ENCODE results near the gene RTN4RL2.

The RTN4RL2 gene

DNA sequence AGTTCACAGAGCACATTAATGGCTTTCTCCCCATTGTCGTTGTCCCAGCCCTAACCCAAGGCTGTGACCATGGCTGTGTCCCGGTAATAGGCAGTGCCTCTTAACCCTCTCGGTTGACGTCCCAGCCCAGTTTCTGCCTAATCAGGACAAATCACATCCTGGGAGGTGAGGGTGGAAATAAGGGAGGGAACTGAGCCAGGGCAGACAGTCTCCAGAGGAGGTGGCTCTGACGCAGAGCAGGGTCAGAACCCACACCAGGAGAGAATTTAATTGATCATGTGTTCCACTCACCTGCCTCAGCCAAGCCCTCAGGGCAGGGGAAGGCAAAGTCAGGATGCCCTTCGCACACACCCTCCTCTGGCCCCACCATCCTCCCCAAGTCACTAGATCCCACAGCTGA is 38.2 kb downstream of the RTN4RL2 start:
- no peak overlapping the region for H3K4me3 ChIP-seq (ENCODE audit: control insufficient read depth in 1 of 7, extremely low read depth in 1 of 7, insufficient read depth in 4 of 7, low read depth in 2 of 7, low read length in 6 of 7)
- POLR2A ChIA-PET = interaction anchor here (1.6 kb wide), 1 partner anchor 15 kb away, joined by 3 read pairs; no protein-coding TSS in a partner anchor
- CTCF ChIA-PET = interaction anchor here (3.0 to 18.0 kb wide), 4 partner anchors 9 to 143 kb away, joined by 11 to 410 read pairs (median 124); partner anchors contain the start of genes SLC43A1 and TIMM10
- DNase-seq = no peak
- no peak overlapping the region for H3K27ac ChIP-seq (ENCODE audit: insufficient read depth in 1 of 2, low read depth in 1 of 2, low read length in 2 of 2, poor library complexity in 1 of 2, severe bottlenecking in 2 of 2)
- no peaks in the 10 kb centered on the region for H3K9me3 ChIP-seq (ENCODE audit: control extremely low read depth in 1 of 5, control insufficient read depth in 4 of 5, insufficient read depth in 2 of 5, low read depth in 1 of 5, low read length in 4 of 5)
- WGBS (ENCODE audit: insufficient coverage) = 93% methylated on average over 5 of the region's 6 CpGs
- H3K36me3 ChIP-seq (ENCODE audit: control insufficient read depth in 4 of 4, insufficient read depth in 4 of 4, low read length in 3 of 4) = peaks cover 10 to 71% (median 52%) of the 10 kb centered on the region in 4 experiments
- H3K27me3 ChIP-seq (replicated peaks in 2 of 5; ENCODE audit: control insufficient read depth in 4 of 5, insufficient read depth in 5 of 5, low read length in 4 of 5) = no peaks in the 10 kb centered on the region
- H3K4me1 ChIP-seq (ENCODE audit: control extremely low read depth in 1 of 4, control insufficient read depth in 4 of 4, insufficient read depth in 4 of 4, low read length in 3 of 4) = peaks cover 0 to 11% (median 5%) of the 10 kb centered on the region in 4 experiments

DNA sequence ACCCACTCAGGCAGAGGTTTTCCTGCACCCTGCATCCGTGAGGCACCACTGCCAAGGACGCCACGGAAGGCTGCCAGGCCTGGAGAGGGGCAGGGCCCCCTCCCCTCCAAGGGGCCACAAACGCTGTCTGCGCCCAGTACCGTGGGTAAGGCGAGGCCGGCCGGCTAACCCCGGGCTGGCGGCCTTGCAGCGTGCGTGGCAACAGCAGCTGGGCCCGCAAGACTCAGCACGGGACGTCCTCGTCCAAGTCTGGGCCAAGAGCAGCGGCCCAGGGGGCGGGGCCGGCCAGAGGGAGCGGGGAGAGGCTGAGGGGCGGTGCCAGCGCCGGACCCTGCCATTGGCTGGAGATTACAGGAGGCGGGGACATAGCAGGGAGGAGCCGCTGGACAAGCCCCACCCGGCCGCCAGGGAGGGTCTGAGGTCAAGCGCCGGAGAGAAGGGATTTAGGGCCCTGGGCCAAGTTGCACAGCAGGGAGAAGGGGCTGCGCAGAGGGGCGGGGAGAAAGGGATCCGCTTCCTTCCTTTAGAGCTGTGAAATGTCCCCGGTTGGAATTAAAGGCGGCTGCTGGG is 39.2 kb downstream of the RTN4RL2 start:
- peak overlapping the region in 4 of 7 experiments; percentile 29 to 58 (median 54) for H3K4me3 ChIP-seq (ENCODE audit: control insufficient read depth in 1 of 7, extremely low read depth in 1 of 7, insufficient read depth in 4 of 7, low read depth in 2 of 7, low read length in 6 of 7)
- ChIA-PET CTCF (interaction anchor here (1.0 to 18.0 kb wide), 4 partner anchors 15 to 41 kb away, joined by 3 to 410 read pairs (median 14); partner anchors contain the start of genes SLC43A1 and TIMM10), POLR2A (no interaction called here)
- no peaks in the 10 kb centered on the region for H3K9me3 ChIP-seq (ENCODE audit: control extremely low read depth in 1 of 5, control insufficient read depth in 4 of 5, insufficient read depth in 2 of 5, low read depth in 1 of 5, low read length in 4 of 5)
- H3K27me3 ChIP-seq (replicated peaks in 2 of 5; ENCODE audit: control insufficient read depth in 4 of 5, insufficient read depth in 5 of 5, low read length in 4 of 5) = no peaks in the 10 kb centered on the region
- no peak overlapping the region for H3K27ac ChIP-seq (ENCODE audit: insufficient read depth in 1 of 2, low read depth in 1 of 2, low read length in 2 of 2, poor library complexity in 1 of 2, severe bottlenecking in 2 of 2)
- peaks cover 0 to 11% (median 5%) of the 10 kb centered on the region in 4 experiments for H3K4me1 ChIP-seq (ENCODE audit: control extremely low read depth in 1 of 4, control insufficient read depth in 4 of 4, insufficient read depth in 4 of 4, low read length in 3 of 4)
- WGBS (ENCODE audit: insufficient coverage) = 36% methylated on average over 27 of the region's 35 CpGs
- peaks cover 10 to 66% (median 47%) of the 10 kb centered on the region in 4 experiments for H3K36me3 ChIP-seq (ENCODE audit: control insufficient read depth in 4 of 4, insufficient read depth in 4 of 4, low read length in 3 of 4)
- DNase-seq = peak; percentile 64 to 72 (median 68)

DNA sequence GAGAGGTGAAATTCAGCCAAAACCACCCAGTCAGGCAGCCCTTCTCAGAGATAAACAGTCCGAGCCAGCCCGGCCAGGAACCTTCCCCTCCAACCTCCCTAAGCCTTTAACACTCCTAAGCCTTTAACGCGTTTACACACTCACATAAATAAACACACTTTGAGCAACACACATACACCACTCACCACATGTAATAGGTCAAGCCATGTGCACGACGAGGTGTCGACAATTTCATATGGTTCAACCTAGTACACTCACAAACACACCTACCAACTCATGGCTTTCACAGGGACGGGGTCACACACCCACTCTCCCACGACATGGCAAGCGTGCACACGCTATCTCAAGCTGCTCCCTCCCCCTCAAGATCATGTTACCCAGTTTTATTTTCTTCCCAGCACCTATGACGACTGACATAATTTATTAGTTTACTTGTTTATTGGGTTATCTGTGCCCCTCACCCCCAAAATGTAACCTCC is 39.7 kb downstream of the RTN4RL2 start:
- Histone ChIP-seq H3K4me1 (ENCODE audit: control extremely low read depth in 1 of 4, control insufficient read depth in 4 of 4, insufficient read depth in 4 of 4, low read length in 3 of 4) (peaks cover 0 to 11% (median 5%) of the 10 kb centered on the region in 4 experiments), H3K4me3 (ENCODE audit: control insufficient read depth in 1 of 7, extremely low read depth in 1 of 7, insufficient read depth in 4 of 7, low read depth in 2 of 7, low read length in 6 of 7) (peak overlapping the region in 3 of 7 experiments; percentile 34 to 58 (median 54)), H3K36me3 (ENCODE audit: control insufficient read depth in 4 of 4, insufficient read depth in 4 of 4, low read length in 3 of 4) (peaks cover 7 to 70% (median 51%) of the 10 kb centered on the region in 4 experiments), H3K27ac (ENCODE audit: insufficient read depth in 1 of 2, low read depth in 1 of 2, low read length in 2 of 2, poor library complexity in 1 of 2, severe bottlenecking in 2 of 2) (no peak overlapping the region), H3K27me3 (replicated peaks in 2 of 5; ENCODE audit: control insufficient read depth in 4 of 5, insufficient read depth in 5 of 5, low read length in 4 of 5) (no peaks in the 10 kb centered on the region), H3K9me3 (ENCODE audit: control extremely low read depth in 1 of 5, control insufficient read depth in 4 of 5, insufficient read depth in 2 of 5, low read depth in 1 of 5, low read length in 4 of 5) (no peaks in the 10 kb centered on the region)
- DNase-seq = no peak
- CTCF ChIA-PET = interaction anchor here (1.0 to 18.0 kb wide), 6 partner anchors 9 to 42 kb away, joined by 3 to 410 read pairs (median 9); partner anchors contain the start of genes SLC43A1 and TIMM10
- POLR2A ChIA-PET = interaction anchor here (0.8 kb wide), 1 partner anchor 244 kb away, joined by 4 read pairs; no protein-coding TSS in a partner anchor
- WGBS (ENCODE audit: insufficient coverage) = 95% methylated on average over 5 of the region's 12 CpGs

DNA sequence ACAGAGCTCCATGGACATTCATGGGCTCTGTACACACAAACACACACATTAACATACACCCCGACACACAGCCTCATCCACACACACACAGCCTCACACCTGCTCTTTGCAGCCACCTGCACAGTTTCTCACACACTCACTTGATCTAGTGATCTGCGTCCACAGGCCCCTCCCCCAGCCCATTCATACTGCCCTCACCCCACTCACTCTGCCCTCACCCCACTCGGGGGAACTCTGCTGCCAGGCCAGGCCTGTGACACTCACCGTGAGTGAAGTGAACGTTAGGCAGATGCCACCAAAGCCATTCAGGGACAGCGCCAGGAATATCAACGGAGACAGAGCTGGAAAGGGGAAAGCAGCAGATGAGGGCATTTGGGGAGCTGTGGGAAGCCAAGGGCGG is 40.2 kb downstream of the RTN4RL2 start:
- Histone ChIP-seq H3K27me3 (replicated peaks in 2 of 5; ENCODE audit: control insufficient read depth in 4 of 5, insufficient read depth in 5 of 5, low read length in 4 of 5) (no peaks in the 10 kb centered on the region), H3K36me3 (ENCODE audit: control insufficient read depth in 4 of 4, insufficient read depth in 4 of 4, low read length in 3 of 4) (peaks cover 7 to 72% (median 49%) of the 10 kb centered on the region in 4 experiments), H3K27ac (ENCODE audit: insufficient read depth in 1 of 2, low read depth in 1 of 2, low read length in 2 of 2, poor library complexity in 1 of 2, severe bottlenecking in 2 of 2) (no peak overlapping the region), H3K9me3 (ENCODE audit: control extremely low read depth in 1 of 5, control insufficient read depth in 4 of 5, insufficient read depth in 2 of 5, low read depth in 1 of 5, low read length in 4 of 5) (no peaks in the 10 kb centered on the region), H3K4me3 (ENCODE audit: control insufficient read depth in 1 of 7, extremely low read depth in 1 of 7, insufficient read depth in 4 of 7, low read depth in 2 of 7, low read length in 6 of 7) (no peak overlapping the region), H3K4me1 (ENCODE audit: control extremely low read depth in 1 of 4, control insufficient read depth in 4 of 4, insufficient read depth in 4 of 4, low read length in 3 of 4) (peaks cover 0 to 11% (median 5%) of the 10 kb centered on the region in 4 experiments)
- POLR2A ChIA-PET = interaction anchor here (0.8 kb wide), 1 partner anchor 244 kb away, joined by 4 read pairs; no protein-coding TSS in a partner anchor
- 100% methylated on average over 6 of the region's 8 CpGs for WGBS (ENCODE audit: insufficient coverage)
- DNase-seq = no peak
- CTCF ChIA-PET = interaction anchor here (1.3 to 18.0 kb wide), 6 partner anchors 9 to 141 kb away, joined by 4 to 410 read pairs (median 14); partner anchors contain the start of genes SLC43A1 and TIMM10

DNA sequence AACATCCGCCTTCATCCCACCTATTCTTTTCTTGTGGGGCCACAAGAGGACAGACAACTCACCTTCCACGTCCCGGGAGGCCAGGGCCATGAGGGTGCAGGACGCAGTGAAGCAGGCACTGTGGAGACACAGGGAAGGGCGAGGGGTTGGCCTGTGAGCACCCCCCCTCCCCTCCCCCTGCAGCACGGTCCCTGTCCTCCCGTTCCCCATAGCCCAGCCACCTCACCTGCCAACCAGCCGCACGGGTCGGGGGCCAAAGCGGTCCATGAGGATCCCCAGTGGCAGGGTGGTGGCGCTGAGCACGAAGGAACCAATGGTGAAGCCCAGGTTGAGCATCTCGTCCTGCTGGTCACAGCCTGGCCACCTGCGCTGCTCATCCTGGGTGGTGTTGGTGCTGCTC is 40.6 kb downstream of the RTN4RL2 start:
- 97% methylated on average over 11 of the region's 15 CpGs for WGBS (ENCODE audit: insufficient coverage)
- Histone ChIP-seq H3K27me3 (replicated peaks in 2 of 5; ENCODE audit: control insufficient read depth in 4 of 5, insufficient read depth in 5 of 5, low read length in 4 of 5) (no peaks in the 10 kb centered on the region), H3K4me3 (ENCODE audit: control insufficient read depth in 1 of 7, extremely low read depth in 1 of 7, insufficient read depth in 4 of 7, low read depth in 2 of 7, low read length in 6 of 7) (no peak overlapping the region), H3K9me3 (ENCODE audit: control extremely low read depth in 1 of 5, control insufficient read depth in 4 of 5, insufficient read depth in 2 of 5, low read depth in 1 of 5, low read length in 4 of 5) (no peaks in the 10 kb centered on the region), H3K4me1 (ENCODE audit: control extremely low read depth in 1 of 4, control insufficient read depth in 4 of 4, insufficient read depth in 4 of 4, low read length in 3 of 4) (peaks cover 0 to 11% (median 5%) of the 10 kb centered on the region in 4 experiments), H3K36me3 (ENCODE audit: control insufficient read depth in 4 of 4, insufficient read depth in 4 of 4, low read length in 3 of 4) (peaks cover 11 to 72% (median 46%) of the 10 kb centered on the region in 4 experiments), H3K27ac (ENCODE audit: insufficient read depth in 1 of 2, low read depth in 1 of 2, low read length in 2 of 2, poor library complexity in 1 of 2, severe bottlenecking in 2 of 2) (no peak overlapping the region)
- CTCF ChIA-PET = interaction anchor here (1.3 to 18.0 kb wide), 7 partner anchors 7 to 140 kb away, joined by 4 to 410 read pairs (median 14); partner anchors contain the start of genes SLC43A1 and TIMM10
- POLR2A ChIA-PET = no interaction called here
- no peak for DNase-seq

DNA sequence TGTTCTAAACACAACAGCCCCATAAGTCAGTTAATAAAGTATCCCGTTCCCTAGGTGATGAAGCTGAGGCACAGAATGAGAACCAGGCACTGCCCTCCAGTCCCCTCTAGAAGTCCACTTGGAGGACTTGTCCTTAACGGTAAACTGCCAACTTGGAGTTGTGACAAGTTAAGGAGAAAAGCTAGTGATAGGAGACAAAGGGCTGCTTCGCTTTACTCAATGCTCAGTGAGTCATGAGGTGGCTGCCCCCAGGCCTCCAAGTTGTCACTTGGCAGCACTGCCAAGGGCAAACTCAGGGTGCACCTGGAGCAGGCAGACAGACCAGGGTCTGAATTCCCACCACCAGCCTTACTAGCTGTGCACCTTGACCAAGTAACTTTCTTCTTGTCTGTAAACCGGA is 41.6 kb downstream of the RTN4RL2 start:
- DNase-seq = no peak
- Histone ChIP-seq H3K27me3 (replicated peaks in 2 of 5; ENCODE audit: control insufficient read depth in 4 of 5, insufficient read depth in 5 of 5, low read length in 4 of 5) (no peaks in the 10 kb centered on the region), H3K36me3 (ENCODE audit: control insufficient read depth in 4 of 4, insufficient read depth in 4 of 4, low read length in 3 of 4) (peaks cover 7 to 69% (median 38%) of the 10 kb centered on the region in 4 experiments), H3K4me1 (ENCODE audit: control extremely low read depth in 1 of 4, control insufficient read depth in 4 of 4, insufficient read depth in 4 of 4, low read length in 3 of 4) (peaks cover 0 to 11% (median 5%) of the 10 kb centered on the region in 4 experiments), H3K4me3 (ENCODE audit: control insufficient read depth in 1 of 7, extremely low read depth in 1 of 7, insufficient read depth in 4 of 7, low read depth in 2 of 7, low read length in 6 of 7) (no peak overlapping the region), H3K9me3 (ENCODE audit: control extremely low read depth in 1 of 5, control insufficient read depth in 4 of 5, insufficient read depth in 2 of 5, low read depth in 1 of 5, low read length in 4 of 5) (no peaks in the 10 kb centered on the region), H3K27ac (ENCODE audit: insufficient read depth in 1 of 2, low read depth in 1 of 2, low read length in 2 of 2, poor library complexity in 1 of 2, severe bottlenecking in 2 of 2) (no peak overlapping the region)
- 100% methylated on average over 3 of the region's 4 CpGs for WGBS (ENCODE audit: insufficient coverage)
- CTCF ChIA-PET = interaction anchor here (0.8 to 18.0 kb wide), 15 partner anchors 9 to 139 kb away, joined by 3 to 410 read pairs (median 6); partner anchors contain the start of genes SLC43A1 and TIMM10
- POLR2A ChIA-PET = no interaction called here

Data from common myeloid progenitor, CD34-positive (primary cell).